Subcutaneous abdominal adipose tissue (tissue), 5 donors: Measurements from ENCODE around the gene MSTN.

Experiments
- H3K27ac ChIP-seq: one replicate; pipeline ENCODE4 v1.7.0; 2013; ENCODE audit warnings: low read depth, mild to moderate bottlenecking, inconsistent platforms, low read length, moderate library complexity
- H3K27me3 ChIP-seq, 5 donors: one replicate each; pipeline ENCODE4 v1.7.0; 2013; ENCODE audit warnings: low read length in 5 of 5, inconsistent platforms in 1 of 5; ENCODE audit not compliant: control insufficient read depth in 5 of 5, insufficient read depth in 4 of 5
- H3K36me3 ChIP-seq, 5 donors: one replicate each; pipeline ENCODE4 v1.7.0; 2013; ENCODE audit warnings: low read length in 5 of 5; ENCODE audit not compliant: control insufficient read depth in 5 of 5, insufficient read depth in 5 of 5
- H3K4me1 ChIP-seq, 5 donors: one replicate each; pipeline ENCODE4 v1.7.0; 2013; ENCODE audit warnings: low read length in 5 of 5, mild to moderate bottlenecking in 3 of 5, moderate library complexity in 1 of 5; ENCODE audit not compliant: control insufficient read depth in 5 of 5, insufficient read depth in 5 of 5
- H3K4me3 ChIP-seq, 5 donors: one replicate each; pipeline ENCODE4 v1.7.0; 2013; ENCODE audit warnings: low read length in 5 of 5, low read depth in 1 of 5
- H3K9ac ChIP-seq, 5 donors: one replicate each; pipeline ENCODE4 v1.7.0; 2013; ENCODE audit warnings: low read length in 5 of 5, mild to moderate bottlenecking in 4 of 5, moderate library complexity in 3 of 5
- H3K9me3 ChIP-seq, 5 donors: one replicate each; pipeline ENCODE4 v1.7.0; 2013; ENCODE audit warnings: low read length in 5 of 5; ENCODE audit not compliant: control insufficient read depth in 5 of 5
- donor health status: healthy.
- donor health status: healthy.
- donor health status: healthy.
- donor health status: healthy.
- donor health status: healthy.

MSTN gene

DNA sequence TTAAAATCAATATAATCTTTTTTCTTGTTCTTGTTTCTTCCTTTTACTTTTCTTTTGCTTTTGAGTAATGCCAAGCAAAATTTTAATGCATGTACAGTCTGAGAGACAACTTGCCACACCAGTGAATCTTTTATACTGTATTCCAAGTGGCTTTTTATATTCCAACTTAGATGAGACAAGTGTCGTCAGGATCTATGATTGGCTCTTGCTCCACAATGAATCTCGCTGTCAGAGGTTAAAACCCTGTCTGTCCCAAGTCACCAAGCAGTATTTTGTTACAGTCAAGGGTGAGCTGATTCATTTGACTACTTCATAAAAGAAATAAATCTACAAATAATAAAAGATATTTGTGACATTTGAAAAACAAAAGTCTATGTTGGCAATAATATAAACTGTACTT, at the start of gene MSTN:
TSS of gene MSTN (minus strand) at position 129 of the 400 bp plus-strand sequence. CDS start 133 bp downstream, outside the sequence.
- H3K27me3 ChIP-seq: no peaks in the 10 kb centered on the region
- H3K36me3 ChIP-seq: no peaks in the 10 kb centered on the region
- no peak within 1 kb of the TSS for H3K9ac ChIP-seq
- H3K27ac ChIP-seq: no peak within 1 kb of the TSS
- H3K9me3 ChIP-seq: no peaks in the 10 kb centered on the region
- no peak within 1 kb of the TSS for H3K4me3 ChIP-seq
- peaks cover 0 to 12% (median 0%) of the 10 kb centered on the region in 5 donors for H3K4me1 ChIP-seq

DNA sequence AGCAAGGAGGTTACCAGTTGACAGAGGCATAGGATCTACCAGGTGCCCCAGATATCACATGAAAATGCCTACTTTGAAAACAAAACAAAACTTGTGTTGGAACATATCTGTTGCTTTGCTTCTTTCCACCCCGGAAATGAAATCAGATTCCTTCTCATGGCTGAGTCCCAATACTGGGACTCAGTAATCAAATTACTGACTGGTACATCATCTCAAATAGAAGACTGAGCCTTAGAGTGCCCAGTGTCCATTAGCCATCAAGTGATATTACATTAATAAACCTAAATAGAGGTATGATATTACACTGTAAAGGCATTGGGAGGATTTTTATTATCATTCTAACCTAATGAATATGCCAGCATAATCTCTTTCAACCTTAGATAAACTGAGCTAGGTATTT, 48.6 kb upstream of the MSTN start:
- H3K27ac ChIP-seq: no peak overlapping the region
- H3K4me1 ChIP-seq: no peaks in the 10 kb centered on the region
- H3K27me3 ChIP-seq: no peaks in the 10 kb centered on the region
- no peak overlapping the region for H3K4me3 ChIP-seq
- no peaks in the 10 kb centered on the region for H3K9me3 ChIP-seq
- no peak overlapping the region for H3K9ac ChIP-seq
- H3K36me3 ChIP-seq: no peaks in the 10 kb centered on the region

DNA sequence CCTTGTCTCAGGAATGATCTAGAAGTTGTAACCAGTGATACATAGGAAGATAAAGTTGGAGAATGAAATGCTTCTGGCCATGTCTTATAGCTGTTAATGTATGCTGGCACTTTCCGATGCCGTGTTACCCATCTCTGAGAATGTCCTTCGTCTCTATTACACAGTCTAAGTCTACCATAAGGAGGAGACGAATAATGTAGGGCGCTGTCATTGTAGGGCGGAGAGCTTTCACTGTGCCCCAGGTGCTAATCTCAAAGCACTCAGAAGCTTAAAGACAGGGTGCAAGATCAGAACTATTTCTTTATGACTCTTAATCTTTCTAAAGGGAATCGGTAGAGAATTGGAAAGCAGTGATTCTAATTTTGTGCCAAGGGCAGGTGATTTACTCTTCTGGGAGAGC, 48.2 kb upstream of the MSTN start:
- H3K9ac ChIP-seq: no peak overlapping the region
- no peaks in the 10 kb centered on the region for H3K36me3 ChIP-seq
- H3K4me3 ChIP-seq: no peak overlapping the region
- no peaks in the 10 kb centered on the region for H3K4me1 ChIP-seq
- H3K9me3 ChIP-seq: no peaks in the 10 kb centered on the region
- no peaks in the 10 kb centered on the region for H3K27me3 ChIP-seq
- H3K27ac ChIP-seq: no peak overlapping the region

- H3K9ac ChIP-seq: no peak overlapping the region
These were observed 47.6 kb upstream of the MSTN start for GRCh38 chr2:190110131-190110530.

GRCh38 chr2:190107409-190107808, 44.9 kb upstream of the MSTN start:
- no peaks in the 10 kb centered on the region for H3K9me3 ChIP-seq
- H3K9ac ChIP-seq: no peak overlapping the region
- H3K36me3 ChIP-seq: no peaks in the 10 kb centered on the region
- H3K4me3 ChIP-seq: no peak overlapping the region
- no peak overlapping the region for H3K27ac ChIP-seq
- H3K4me1 ChIP-seq: no peaks in the 10 kb centered on the region
- H3K27me3 ChIP-seq: no peaks in the 10 kb centered on the region

More at GRCh38 chr2:190110131-190110530, 47.6 kb upstream of the MSTN start:
- no peaks in the 10 kb centered on the region for H3K9me3 ChIP-seq
- no peaks in the 10 kb centered on the region for H3K4me1 ChIP-seq
- no peaks in the 10 kb centered on the region for H3K27me3 ChIP-seq
- H3K36me3 ChIP-seq: no peaks in the 10 kb centered on the region
- no peak overlapping the region for H3K4me3 ChIP-seq
- H3K27ac ChIP-seq: no peak overlapping the region

DNA sequence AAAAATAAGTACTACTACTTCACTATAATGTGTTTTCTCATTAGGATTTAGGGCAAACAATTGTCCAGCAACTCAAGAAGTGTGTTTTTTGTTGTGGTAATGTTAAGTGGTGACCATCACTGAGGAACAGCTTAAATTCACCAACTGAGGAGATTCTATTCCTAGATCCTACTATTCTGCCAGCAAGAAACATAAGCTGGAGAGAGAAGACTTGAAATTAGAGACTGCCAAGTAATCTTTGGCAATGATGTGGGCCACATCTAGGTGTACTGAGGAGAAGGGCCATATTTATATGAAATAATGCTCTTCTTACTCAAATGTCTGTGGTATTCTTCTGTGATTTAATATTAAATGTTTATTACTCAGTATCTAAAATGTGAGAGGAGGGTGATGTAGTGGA, 44.3 kb upstream of the MSTN start:
- Histone ChIP-seq H3K27me3 (no peaks in the 10 kb centered on the region), H3K36me3 (no peaks in the 10 kb centered on the region), H3K27ac (no peak overlapping the region), H3K9me3 (no peaks in the 10 kb centered on the region), H3K9ac (no peak overlapping the region), H3K4me1 (no peaks in the 10 kb centered on the region), H3K4me3 (no peak overlapping the region)

DNA sequence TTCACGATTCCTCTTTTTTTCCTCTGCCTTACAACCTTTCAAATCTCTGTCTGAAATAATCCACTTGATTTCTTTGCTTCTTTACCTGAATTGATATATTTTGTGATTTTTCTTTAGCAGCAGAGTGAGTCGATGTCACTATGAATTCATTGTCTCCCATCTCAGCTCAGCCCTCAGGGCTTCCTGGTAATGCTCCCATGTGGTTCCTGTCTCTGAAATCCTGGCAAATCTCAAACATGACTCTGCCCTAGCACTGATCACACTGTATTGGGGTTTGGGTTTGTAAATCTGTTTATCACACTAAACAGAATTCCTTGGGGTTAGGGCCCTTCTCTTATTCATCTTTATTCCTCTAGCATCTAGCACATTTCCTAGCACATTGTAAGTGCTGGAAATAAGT, 43.0 kb upstream of the MSTN start:
- Histone ChIP-seq H3K27me3 (no peaks in the 10 kb centered on the region), H3K4me1 (no peaks in the 10 kb centered on the region), H3K27ac (no peak overlapping the region), H3K4me3 (no peak overlapping the region), H3K9me3 (no peaks in the 10 kb centered on the region), H3K9ac (no peak overlapping the region), H3K36me3 (no peaks in the 10 kb centered on the region)

DNA sequence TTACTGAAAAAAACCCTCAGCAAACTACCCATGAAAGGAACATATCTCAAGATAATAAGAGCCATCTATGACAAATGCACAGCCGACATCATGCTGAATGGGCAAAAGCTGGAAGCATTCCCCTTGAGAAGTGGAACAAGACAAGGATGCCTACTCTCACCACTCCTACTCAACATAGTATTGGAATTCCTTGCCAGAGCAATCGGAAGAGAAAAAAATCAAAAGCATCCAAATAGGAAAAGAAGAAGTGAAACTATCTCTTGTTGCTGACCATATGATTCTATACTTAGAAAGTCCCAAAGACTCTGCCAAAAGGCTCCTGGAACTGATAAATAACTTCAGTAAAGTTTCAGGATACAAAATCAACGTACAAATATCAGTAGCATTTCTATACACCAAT, 40.6 kb upstream of the MSTN start:
- Histone ChIP-seq H3K9me3 (no peaks in the 10 kb centered on the region), H3K27me3 (no peaks in the 10 kb centered on the region), H3K36me3 (no peaks in the 10 kb centered on the region), H3K9ac (no peak overlapping the region), H3K4me1 (no peaks in the 10 kb centered on the region), H3K27ac (no peak overlapping the region), H3K4me3 (no peak overlapping the region)

DNA sequence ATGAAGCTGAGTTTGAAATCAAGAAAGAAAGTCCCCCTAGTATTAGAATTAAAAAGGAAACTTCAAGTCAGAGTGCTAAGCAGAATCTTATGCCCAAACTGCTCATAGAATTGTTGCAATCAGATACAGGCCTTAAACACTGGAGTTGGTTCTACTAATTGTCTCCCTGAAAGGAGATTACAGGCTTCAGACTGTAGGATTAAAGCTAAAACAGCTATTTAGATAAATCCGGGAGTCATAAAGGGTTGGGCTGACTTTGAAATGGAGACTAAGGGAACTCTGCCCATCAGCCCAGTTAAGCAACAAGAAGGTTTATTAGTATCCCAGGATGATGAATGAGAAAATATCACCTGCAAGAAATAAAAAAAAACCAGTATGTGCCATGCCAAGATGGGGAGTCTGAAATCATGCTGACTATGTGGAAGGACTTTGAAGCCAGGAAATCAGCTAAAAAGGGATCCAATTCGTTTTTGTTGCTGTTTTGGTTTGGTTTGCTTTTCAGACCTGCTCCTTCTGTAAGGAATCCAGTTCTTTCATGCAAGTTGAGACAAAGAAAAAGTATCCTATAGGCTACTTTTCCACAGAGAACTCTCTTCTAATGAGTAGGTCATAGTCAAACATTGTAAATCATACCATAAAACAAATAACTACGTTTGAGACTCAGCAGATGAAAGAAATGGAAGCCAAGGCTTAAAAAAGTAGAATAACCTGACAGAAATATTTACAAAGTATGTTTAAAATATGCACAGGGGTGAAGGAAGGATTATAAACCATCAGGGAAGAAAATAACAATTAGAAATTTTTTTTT, 37.6 kb upstream of the MSTN start:
- Histone ChIP-seq H3K4me3 (no peak overlapping the region), H3K9me3 (no peaks in the 10 kb centered on the region), H3K27ac (no peak overlapping the region), H3K9ac (no peak overlapping the region), H3K36me3 (no peaks in the 10 kb centered on the region), H3K27me3 (no peaks in the 10 kb centered on the region), H3K4me1 (no peaks in the 10 kb centered on the region)

DNA sequence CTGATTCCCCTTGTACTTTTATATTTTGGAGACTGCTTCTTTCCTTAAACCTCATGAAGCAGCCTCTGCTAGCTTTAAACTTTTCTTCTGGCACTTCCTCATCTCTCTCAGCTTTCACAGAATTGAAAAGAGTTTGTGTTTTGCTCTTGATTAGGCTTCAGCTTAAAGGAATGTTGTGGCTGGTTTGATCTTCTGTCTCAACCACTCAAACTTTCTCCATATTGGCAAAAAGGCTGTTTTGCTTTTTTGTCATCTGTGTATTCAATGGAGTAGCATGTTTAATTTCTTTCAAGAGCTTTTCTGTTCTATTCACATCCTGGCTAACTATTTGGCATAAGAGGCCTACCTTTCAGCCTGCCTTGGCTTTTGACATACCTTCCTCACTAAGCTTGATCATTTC, 36.3 kb upstream of the MSTN start:
- Histone ChIP-seq H3K27ac (no peak overlapping the region), H3K9me3 (no peaks in the 10 kb centered on the region), H3K9ac (no peak overlapping the region), H3K27me3 (no peaks in the 10 kb centered on the region), H3K4me3 (no peak overlapping the region), H3K4me1 (peaks cover 0 to 2% (median 0%) of the 10 kb centered on the region in 5 donors), H3K36me3 (no peaks in the 10 kb centered on the region)
